ENCODE measurements around the gene POU2AF1.

The POU2AF1 gene

GRCh38 chr11:111410951-111411350 is 31.9 kb upstream of the POU2AF1 start:
- Histone ChIP-seq H4K20me1 (ENCODE audit: insufficient read depth, low read length, poor library complexity, severe bottlenecking) (no peaks in the 10 kb centered on the region), H3K36me3 (ENCODE audit: insufficient read depth, low read length) (no peaks in the 10 kb centered on the region), H3K79me2 (ENCODE audit: insufficient read depth, low read length) (no peaks in the 10 kb centered on the region), H2AFZ (ENCODE audit: low read length) (peak overlapping the region; percentile 15; the same call in 1 of the 2 replicates), H3K9me3 (ENCODE audit: insufficient read depth, low read depth, low read length) (no peaks in the 10 kb centered on the region), H3K27me3 (ENCODE audit: insufficient read depth, low read length, poor library complexity, severe bottlenecking) (no peaks in the 10 kb centered on the region), H3F3A (ENCODE audit: low read depth) (no peaks in the 10 kb centered on the region), H3K4me1 (ENCODE audit: insufficient read depth, low read length, poor library complexity, severe bottlenecking) (peaks cover 17% of the 10 kb centered on the region), H3K9me2 (replicated peaks; ENCODE audit: low read depth, low read length) (no peaks in the 10 kb centered on the region), H3K9ac (ENCODE audit: low read depth, low read length, poor library complexity, severe bottlenecking) (no peak overlapping the region), H3K4me3 (ENCODE audit: low read length, poor library complexity, severe bottlenecking) (no peak overlapping the region), H3K4me2 (ENCODE audit: low read depth, low read length, poor library complexity, severe bottlenecking) (no peak overlapping the region)
- TF ChIP-seq CTCF (conservative IDR thresholded peaks at IDR 0.05; ENCODE audit: low read length) (no peak), EZH2phosphoT487 (IDR thresholded peaks at IDR 0.05; ENCODE audit: borderline replicate concordance) (no peak)

DNA sequence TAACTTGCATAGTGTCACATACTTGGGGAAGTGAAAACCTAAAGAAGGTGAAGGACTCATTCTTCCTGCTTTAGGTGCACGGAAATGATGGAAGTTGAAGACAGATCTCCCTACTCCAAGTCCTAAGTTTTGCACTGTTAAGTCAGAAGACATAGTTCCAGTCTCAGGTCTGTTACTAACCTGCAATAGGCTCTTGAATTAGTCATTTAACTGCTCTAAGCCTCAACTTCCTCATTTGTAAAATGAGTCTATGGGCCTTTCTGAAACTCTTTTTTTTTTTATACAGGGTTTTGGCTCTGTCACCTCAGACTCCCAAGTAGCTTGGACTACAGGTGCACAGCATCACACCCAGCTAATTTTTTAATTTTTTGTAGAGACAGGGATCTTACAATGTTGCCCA is 30.8 kb upstream of the POU2AF1 start:
- Histone ChIP-seq H3K4me2 (ENCODE audit: low read depth, low read length, poor library complexity, severe bottlenecking) (no peak overlapping the region), H3K9me2 (replicated peaks; ENCODE audit: low read depth, low read length) (no peaks in the 10 kb centered on the region), H3F3A (ENCODE audit: low read depth) (no peaks in the 10 kb centered on the region), H3K79me2 (ENCODE audit: insufficient read depth, low read length) (no peaks in the 10 kb centered on the region), H3K27me3 (ENCODE audit: insufficient read depth, low read length, poor library complexity, severe bottlenecking) (no peaks in the 10 kb centered on the region), H2AFZ (ENCODE audit: low read length) (no peak overlapping the region), H4K20me1 (ENCODE audit: insufficient read depth, low read length, poor library complexity, severe bottlenecking) (no peaks in the 10 kb centered on the region), H3K9me3 (ENCODE audit: insufficient read depth, low read depth, low read length) (no peaks in the 10 kb centered on the region), H3K4me1 (ENCODE audit: insufficient read depth, low read length, poor library complexity, severe bottlenecking) (peaks cover 15% of the 10 kb centered on the region), H3K4me3 (ENCODE audit: low read length, poor library complexity, severe bottlenecking) (no peak overlapping the region), H3K36me3 (ENCODE audit: insufficient read depth, low read length) (no peaks in the 10 kb centered on the region), H3K9ac (ENCODE audit: low read depth, low read length, poor library complexity, severe bottlenecking) (no peak overlapping the region)
- TF ChIP-seq EZH2phosphoT487 (IDR thresholded peaks at IDR 0.05; ENCODE audit: borderline replicate concordance) (no peak), CTCF (conservative IDR thresholded peaks at IDR 0.05; ENCODE audit: low read length) (no peak)

DNA sequence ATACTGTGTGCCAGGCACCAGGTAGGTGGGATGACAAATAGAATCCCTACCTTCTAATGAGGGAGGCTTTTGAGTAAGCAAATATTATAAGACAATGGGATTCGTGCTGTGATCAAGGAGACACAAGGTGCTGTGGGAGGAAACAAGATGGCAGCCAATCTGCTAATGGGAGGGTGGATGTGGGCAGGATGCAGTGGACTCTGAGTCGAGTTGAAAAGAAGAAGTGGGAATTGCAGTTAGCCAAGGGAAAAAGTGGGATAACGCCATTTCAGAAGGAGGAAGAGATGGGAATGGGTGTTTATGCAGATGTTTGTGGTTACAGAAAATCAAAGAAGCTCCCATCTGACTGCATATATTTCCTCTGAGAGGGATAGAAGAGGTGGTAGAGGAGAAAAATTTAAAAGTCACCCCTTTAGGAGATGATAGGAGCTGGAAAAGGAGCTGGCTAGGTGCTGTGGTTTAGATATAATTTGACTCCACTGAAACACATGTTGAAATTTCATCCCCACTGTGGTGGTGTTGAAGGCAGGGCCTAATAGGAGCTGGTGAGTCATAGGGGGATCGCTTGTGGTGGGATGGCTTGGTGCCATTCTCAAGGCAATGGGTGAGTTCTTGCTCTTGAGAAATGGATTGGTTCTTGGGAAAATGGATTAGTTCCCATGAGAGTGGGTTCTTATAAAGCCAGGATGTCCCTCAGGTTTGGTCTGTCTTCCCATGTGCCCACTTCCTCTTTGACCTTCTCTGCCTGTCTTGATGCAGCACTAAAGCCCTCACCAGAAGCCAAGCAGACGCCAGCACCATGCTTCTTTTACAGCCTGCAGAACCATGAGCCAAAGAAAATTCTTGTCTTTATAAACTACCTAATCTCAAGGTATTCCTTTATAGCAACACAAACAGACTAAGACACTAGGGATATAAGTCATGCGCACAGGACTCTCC is 30.0 kb upstream of the POU2AF1 start:
- H3K9me3 ChIP-seq (ENCODE audit: insufficient read depth, low read depth, low read length): no peaks in the 10 kb centered on the region
- no peaks in the 10 kb centered on the region for H3K27me3 ChIP-seq (ENCODE audit: insufficient read depth, low read length, poor library complexity, severe bottlenecking)
- H3K36me3 ChIP-seq (ENCODE audit: insufficient read depth, low read length): no peaks in the 10 kb centered on the region
- H3K79me2 ChIP-seq (ENCODE audit: insufficient read depth, low read length): no peaks in the 10 kb centered on the region
- peaks cover 7% of the 10 kb centered on the region for H3K4me1 ChIP-seq (ENCODE audit: insufficient read depth, low read length, poor library complexity, severe bottlenecking)
- no peak overlapping the region for H2AFZ ChIP-seq (ENCODE audit: low read length)
- no peaks in the 10 kb centered on the region for H3K9me2 ChIP-seq (replicated peaks; ENCODE audit: low read depth, low read length)
- TF ChIP-seq EZH2phosphoT487 (IDR thresholded peaks at IDR 0.05; ENCODE audit: borderline replicate concordance): no peak
- no peak for TF ChIP-seq CTCF (conservative IDR thresholded peaks at IDR 0.05; ENCODE audit: low read length)
- H3K4me2 ChIP-seq (ENCODE audit: low read depth, low read length, poor library complexity, severe bottlenecking): no peak overlapping the region
- H3K9ac ChIP-seq (ENCODE audit: low read depth, low read length, poor library complexity, severe bottlenecking): no peak overlapping the region
- no peak overlapping the region for H3K4me3 ChIP-seq (ENCODE audit: low read length, poor library complexity, severe bottlenecking)
- H4K20me1 ChIP-seq (ENCODE audit: insufficient read depth, low read length, poor library complexity, severe bottlenecking): no peaks in the 10 kb centered on the region
- no peaks in the 10 kb centered on the region for H3F3A ChIP-seq (ENCODE audit: low read depth)
